Measurements from ENCODE around the gene CACNB2. TPM values are rescaled to one million over a fixed set of nuclear protein-coding genes. Genes with fewer than 3 reads are reported as not detected.

CACNB2 gene
- total RNA-seq, 4 donors from 2014 or later = 73.5 to 108 (median 87.2) TPM

DNA sequence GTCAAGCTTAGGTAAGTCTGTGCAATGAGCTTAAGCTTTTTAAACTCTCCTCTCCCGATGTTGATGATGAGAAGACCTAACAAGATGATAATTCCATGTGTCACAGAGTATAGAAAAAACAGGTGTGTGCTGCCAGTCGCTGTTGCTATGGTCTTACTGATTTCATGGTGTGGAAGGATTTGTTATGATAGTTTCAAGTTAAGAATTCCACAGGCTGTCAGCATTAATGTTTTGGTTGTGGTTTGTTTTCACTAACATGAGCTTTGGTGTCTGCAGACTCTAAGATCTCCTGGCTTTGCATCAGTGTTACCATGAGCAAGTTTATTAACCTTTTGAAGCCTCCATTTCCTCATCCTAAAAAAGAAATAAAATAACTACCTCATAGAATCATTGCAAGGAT, 387.5 kb downstream of the CACNB2 start:
- TF ChIP-seq POLR2AphosphoS5 (IDR thresholded peaks at IDR 0.05) = peak in 1 of 2 donors; percentile 45
- no peak for TF ChIP-seq EP300 (IDR thresholded peaks at IDR 0.05)
- H3K4me1 ChIP-seq = peaks cover 15 to 72% (median 61%) of the 10 kb centered on the region in 4 donors
- intact Hi-C loops (cut with DNase I) = no loop called here
- 35% methylated on average over 2 of the region's 2 CpGs for WGBS
- H3K27ac ChIP-seq (replicated peaks in 1 of 4) = peak overlapping the region; percentile 29 to 68 (median 54)
- peaks cover 0 to 5% (median 1%) of the 10 kb centered on the region in 4 donors for H3K36me3 ChIP-seq
- no peaks in the 10 kb centered on the region for H3K27me3 ChIP-seq
- H3K9me3 ChIP-seq = no peaks in the 10 kb centered on the region
- DNase-seq (ENCODE audit: extremely low spot score) = no peak
- no peak overlapping the region for H3K4me3 ChIP-seq

DNA sequence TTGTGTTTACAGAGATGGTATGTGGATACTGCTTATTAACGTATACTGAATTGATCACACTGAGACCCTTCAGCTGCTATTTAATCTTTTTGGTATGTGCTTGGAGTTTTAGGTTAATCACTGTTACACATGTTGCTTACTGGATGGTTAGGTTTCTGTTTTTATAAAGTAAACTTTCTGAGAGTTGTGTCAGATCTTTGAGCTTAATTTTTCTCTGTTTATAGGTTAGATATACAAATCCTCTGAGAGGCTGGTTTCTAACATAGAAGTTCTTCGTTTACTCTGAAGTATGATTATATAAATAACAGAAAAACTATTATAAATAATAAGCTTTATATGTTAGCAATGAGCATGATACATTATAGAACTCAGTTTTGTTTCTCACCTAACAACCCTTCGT, 388.1 kb downstream of the CACNB2 start:
- intact Hi-C loops (cut with DNase I) = no loop called here
- TF ChIP-seq POLR2AphosphoS5 (IDR thresholded peaks at IDR 0.05) = no peak
- no peak for TF ChIP-seq EP300 (IDR thresholded peaks at IDR 0.05)
- TF ChIP-seq, protein P1, sequence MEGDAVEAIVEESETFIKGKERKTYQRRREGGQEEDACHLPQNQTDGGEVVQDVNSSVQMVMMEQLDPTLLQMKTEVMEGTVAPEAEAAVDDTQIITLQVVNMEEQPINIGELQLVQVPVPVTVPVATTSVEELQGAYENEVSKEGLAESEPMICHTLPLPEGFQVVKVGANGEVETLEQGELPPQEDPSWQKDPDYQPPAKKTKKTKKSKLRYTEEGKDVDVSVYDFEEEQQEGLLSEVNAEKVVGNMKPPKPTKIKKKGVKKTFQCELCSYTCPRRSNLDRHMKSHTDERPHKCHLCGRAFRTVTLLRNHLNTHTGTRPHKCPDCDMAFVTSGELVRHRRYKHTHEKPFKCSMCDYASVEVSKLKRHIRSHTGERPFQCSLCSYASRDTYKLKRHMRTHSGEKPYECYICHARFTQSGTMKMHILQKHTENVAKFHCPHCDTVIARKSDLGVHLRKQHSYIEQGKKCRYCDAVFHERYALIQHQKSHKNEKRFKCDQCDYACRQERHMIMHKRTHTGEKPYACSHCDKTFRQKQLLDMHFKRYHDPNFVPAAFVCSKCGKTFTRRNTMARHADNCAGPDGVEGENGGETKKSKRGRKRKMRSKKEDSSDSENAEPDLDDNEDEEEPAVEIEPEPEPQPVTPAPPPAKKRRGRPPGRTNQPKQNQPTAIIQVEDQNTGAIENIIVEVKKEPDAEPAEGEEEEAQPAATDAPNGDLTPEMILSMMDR (IDR thresholded peaks at IDR 0.05) = no peak
- no peak for TF ChIP-seq POLR2A (IDR thresholded peaks at IDR 0.05; ENCODE audit: low read depth)
- H3K9me3 ChIP-seq = no peaks in the 10 kb centered on the region
- H3K4me3 ChIP-seq = no peak overlapping the region
- peak overlapping the region; percentile 29 to 68 (median 54) for H3K27ac ChIP-seq (replicated peaks in 1 of 4)
- 40% methylated on average over 3 of the region's 3 CpGs for WGBS
- H3K4me1 ChIP-seq = peaks cover 15 to 72% (median 61%) of the 10 kb centered on the region in 4 donors
- no peaks in the 10 kb centered on the region for H3K27me3 ChIP-seq
- peaks cover 0 to 5% (median 1%) of the 10 kb centered on the region in 4 donors for H3K36me3 ChIP-seq
- DNase-seq (ENCODE audit: extremely low spot score) = no peak

DNA sequence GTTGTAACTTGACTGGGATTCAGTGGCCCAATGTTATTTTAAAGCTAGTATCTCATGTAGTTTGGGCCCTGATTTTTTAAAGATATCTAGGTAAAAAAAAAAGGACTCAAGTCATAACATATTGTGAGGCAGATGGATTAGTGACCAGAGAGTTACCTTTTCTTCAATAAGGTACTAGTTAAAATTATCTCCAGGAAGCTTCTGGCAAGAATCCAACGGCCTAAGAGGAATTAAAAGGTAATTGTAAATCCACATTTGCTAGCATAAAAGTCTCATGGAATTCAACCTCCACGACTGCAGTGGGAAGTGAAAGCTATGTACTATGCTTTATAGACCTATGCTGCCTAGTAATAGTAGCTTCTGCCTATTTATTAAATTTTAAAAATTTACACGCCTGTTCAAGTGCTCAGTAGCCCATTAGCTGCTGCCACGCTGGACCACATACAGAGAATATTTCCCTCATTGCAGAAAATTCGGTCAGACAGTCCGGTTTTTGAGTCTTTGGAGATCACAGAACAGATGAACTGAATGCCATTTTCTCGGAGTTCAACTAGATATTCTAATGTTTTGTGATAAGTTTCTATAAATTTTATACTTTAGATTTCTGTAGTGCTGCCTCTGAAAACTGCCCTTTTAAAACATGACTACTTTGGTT, 392.8 kb downstream of the CACNB2 start:
- H3K4me1 ChIP-seq = peaks cover 0 to 46% (median 40%) of the 10 kb centered on the region in 4 donors

GRCh38 chr10:18533896-18534295, 393.7 kb downstream of the CACNB2 start:
- H3K36me3 ChIP-seq = peaks cover 10 to 43% (median 24%) of the 10 kb centered on the region in 4 donors
- H3K27ac ChIP-seq (replicated peaks in 1 of 4) = peak overlapping the region in 3 of 4 donors; percentile 25 to 61 (median 48)
- DNase-seq (ENCODE audit: extremely low spot score) = no peak
- H3K27me3 ChIP-seq = no peaks in the 10 kb centered on the region
- no peak overlapping the region for H3K4me3 ChIP-seq
- intact Hi-C loops (cut with DNase I) = no loop called here
- TF ChIP-seq EP300 (IDR thresholded peaks at IDR 0.05) = no peak
- TF ChIP-seq, protein P1 (IDR thresholded peaks at IDR 0.05) = no peak
- TF ChIP-seq POLR2AphosphoS5 (IDR thresholded peaks at IDR 0.05) = no peak
- no peak for TF ChIP-seq POLR2A (IDR thresholded peaks at IDR 0.05; ENCODE audit: low read depth)
- no peaks in the 10 kb centered on the region for H3K9me3 ChIP-seq
- 65% methylated on average over 5 of the region's 5 CpGs for WGBS
- H3K4me1 ChIP-seq = peaks cover 0 to 39% (median 31%) of the 10 kb centered on the region in 4 donors

More for the DNA sequence above, 392.8 kb downstream of the CACNB2 start:
- H3K4me3 ChIP-seq = no peak overlapping the region
- no peaks in the 10 kb centered on the region for H3K27me3 ChIP-seq
- H3K27ac ChIP-seq (replicated peaks in 1 of 4) = peak overlapping the region; percentile 23 to 61 (median 36)
- TF ChIP-seq EP300 (IDR thresholded peaks at IDR 0.05) (no peak), POLR2AphosphoS5 (IDR thresholded peaks at IDR 0.05) (no peak), POLR2A (IDR thresholded peaks at IDR 0.05; ENCODE audit: low read depth) (no peak)
- TF ChIP-seq, protein P1 (IDR thresholded peaks at IDR 0.05) = no peak
- intact Hi-C loops (cut with DNase I) = no loop called here
- no peak for DNase-seq (ENCODE audit: extremely low spot score)
- WGBS = 66% methylated on average over 7 of the region's 7 CpGs
- H3K36me3 ChIP-seq = peaks cover 3 to 34% (median 15%) of the 10 kb centered on the region in 4 donors
- no peaks in the 10 kb centered on the region for H3K9me3 ChIP-seq

DNA sequence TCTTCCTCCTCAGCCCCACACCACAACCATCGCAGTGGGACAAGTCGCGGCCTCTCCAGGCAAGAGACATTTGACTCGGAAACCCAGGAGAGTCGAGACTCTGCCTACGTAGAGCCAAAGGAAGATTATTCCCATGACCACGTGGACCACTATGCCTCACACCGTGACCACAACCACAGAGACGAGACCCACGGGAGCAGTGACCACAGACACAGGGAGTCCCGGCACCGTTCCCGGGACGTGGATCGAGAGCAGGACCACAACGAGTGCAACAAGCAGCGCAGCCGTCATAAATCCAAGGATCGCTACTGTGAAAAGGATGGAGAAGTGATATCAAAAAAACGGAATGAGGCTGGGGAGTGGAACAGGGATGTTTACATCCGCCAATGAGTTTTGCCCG, 399.1 kb downstream of the CACNB2 start:
- Histone ChIP-seq H3K27ac (replicated peaks in 1 of 4) (no peak overlapping the region), H3K36me3 (peaks cover 19 to 71% (median 45%) of the 10 kb centered on the region in 4 donors), H3K4me3 (no peak overlapping the region), H3K4me1 (peaks cover 3 to 27% (median 21%) of the 10 kb centered on the region in 4 donors), H3K9me3 (no peaks in the 10 kb centered on the region), H3K27me3 (no peaks in the 10 kb centered on the region)
- no peak for DNase-seq (ENCODE audit: extremely low spot score)
- intact Hi-C loops (cut with DNase I) = no loop called here
- 89% methylated on average over 18 of the region's 22 CpGs for WGBS
- TF ChIP-seq, protein P1 (IDR thresholded peaks at IDR 0.05) = no peak
- TF ChIP-seq POLR2AphosphoS5 (IDR thresholded peaks at IDR 0.05) (no peak), POLR2A (IDR thresholded peaks at IDR 0.05; ENCODE audit: low read depth) (no peak), EP300 (IDR thresholded peaks at IDR 0.05) (no peak)

All from esophagus muscularis mucosa (tissue), 4 donors.